GM12878 (cell line): ENCODE data around the gene EDN2. TPM values are rescaled to one million over a fixed set of nuclear protein-coding genes. Genes with fewer than 3 reads are reported as not detected.

Experiments
- ATAC-seq: fragments of 200-7000 bp; cut with Tn5 transposase; 3 replicates; pipeline ENCODE4 v1.9.1; 2020; ENCODE audit warnings: mild to moderate bottlenecking, moderate library complexity
- BruUV-seq: library from RNA; stranded (reverse); fragments of 400-500 nt; replicated peaks from 2 replicates; lab custom pipeline; 2021; lab: Mats Ljungman, UMichigan
- CTCF ChIA-PET: fragments of 300-600 bp; sonication (Branson Sonifier 250); formaldehyde crosslinking; extraction: SDS; loops from one replicate; lab custom pipeline; 2021; ENCODE audit warnings: inconsistent platforms; lab: Yijun Ruan, JAX
- POLR2A ChIA-PET: fragments of 350-600 bp; formaldehyde crosslinking; extraction: SDS; loops from one replicate; lab custom pipeline; 2021; ENCODE audit warnings: inconsistent platforms; lab: Charles Lee
- RAD21 ChIA-PET: fragments of 300-600 bp; sonication (Branson Sonifier 250); formaldehyde crosslinking; loops from one replicate; lab custom pipeline; 2023; ENCODE audit warnings: antibody characterized with exemption; ENCODE audit not compliant: unreplicated experiment; lab: Charles Lee
- SMC1A ChIA-PET: fragments of 300-600 bp; sonication (Branson Sonifier 250); formaldehyde crosslinking; loops from one replicate; lab custom pipeline; 2023; ENCODE audit not compliant: unreplicated experiment, uncharacterized antibody; lab: Charles Lee
- DNase-seq: peaks from one replicate; pipeline ENCODE4 v3.0.0-alpha.2; 2011; ENCODE audit warnings: low read depth, low spot score
- FAIRE-seq: peaks from 3 replicates; lab custom pipeline; 2011; peaks lifted over from hg19 to GRCh38; lab: Jason Lieb, UNC
- H2AFZ ChIP-seq: 2 replicates; pipeline ENCODE4 v1.6.0; 2011; ENCODE audit warnings: low read depth, low read length, control low read depth; ENCODE audit not compliant: control insufficient read depth
- H3K27ac ChIP-seq: 2 replicates; pipeline ENCODE4 v1.5.1; 2011; ENCODE audit warnings: control low read depth; ENCODE audit not compliant: control insufficient read depth, insufficient read depth
- H3K27me3 ChIP-seq, 2 experiments: replicated peaks in 1 of 2; 2 replicates each; pipeline versions ENCODE4 v1.6.0 to v1.6.1; 2011; ENCODE audit warnings: low read length in 1 of 2; ENCODE audit not compliant: control insufficient read depth in 2 of 2, insufficient read depth in 2 of 2
- H3K36me3 ChIP-seq, 2 experiments: 2 replicates each; pipeline ENCODE4 v1.5.1; 2011; ENCODE audit warnings: low read length in 1 of 2; ENCODE audit not compliant: control insufficient read depth in 2 of 2, insufficient read depth in 2 of 2
- H3K4me1 ChIP-seq: 2 replicates; pipeline ENCODE4 v1.6.1; 2011; ENCODE audit warnings: mild to moderate bottlenecking, low read length, moderate library complexity, mixed read lengths; ENCODE audit not compliant: control insufficient read depth, insufficient read depth
- H3K4me2 ChIP-seq: 2 replicates; pipeline ENCODE4 v1.6.0; 2011; ENCODE audit warnings: control low read depth; ENCODE audit not compliant: control insufficient read depth, insufficient read depth
- H3K4me3 ChIP-seq: fragments of 200-600 bp; sonication (generic); 2 replicates; pipeline ENCODE4 v1.5.1; 2016
- H3K79me2 ChIP-seq: 2 replicates; pipeline ENCODE4 v1.6.0; 2011; ENCODE audit warnings: low read length; ENCODE audit not compliant: control insufficient read depth, insufficient read depth
- H3K9ac ChIP-seq: 2 replicates; pipeline ENCODE4 v1.8.0; 2011; ENCODE audit warnings: low read length, control low read depth, mixed read lengths; ENCODE audit not compliant: control insufficient read depth, insufficient read depth
- H3K9me3 ChIP-seq: replicated peaks from 3 replicates; pipeline ENCODE4 v1.5.1; 2011; ENCODE audit warnings: mild to moderate bottlenecking, low read length; ENCODE audit not compliant: control insufficient read depth, insufficient read depth
- H4K20me1 ChIP-seq: 2 replicates; pipeline ENCODE4 v1.6.0; 2011; ENCODE audit not compliant: control insufficient read depth, insufficient read depth
- BMI1 ChIP-seq: fragments of 450-650 bp; IDR thresholded peaks from 2 replicates; pipeline ENCODE4 v1.6.1; 2016; ENCODE audit warnings: mild to moderate bottlenecking, moderate library complexity, borderline replicate concordance
- E4F1 ChIP-seq: fragments of 450-650 bp; IDR thresholded peaks from 2 replicates; pipeline ENCODE4 v1.6.1; 2018; ENCODE audit warnings: borderline replicate concordance, mild to moderate bottlenecking; ENCODE audit not compliant: partially characterized antibody
- FOXK2 ChIP-seq: fragments of 450-650 bp; IDR thresholded peaks from 2 replicates; pipeline ENCODE4 v1.6.1; 2017; ENCODE audit warnings: mild to moderate bottlenecking, moderate library complexity
- GABPA ChIP-seq: IDR thresholded peaks from 2 replicates; pipeline ENCODE4 v1.6.1; 2014; ENCODE audit warnings: antibody characterized with exemption, low read depth, mild to moderate bottlenecking, inconsistent platforms
- HCFC1 ChIP-seq: fragments of 150-350 bp; IDR thresholded peaks from 2 replicates; pipeline ENCODE4 v1.6.1; 2014; ENCODE audit warnings: low read length
- IRF4 ChIP-seq: IDR thresholded peaks from 2 replicates; pipeline ENCODE4 v1.6.1; 2011; ENCODE audit warnings: low read depth, low read length
- MTA2 ChIP-seq: fragments of 450-650 bp; IDR thresholded peaks from 2 replicates; pipeline ENCODE4 v1.6.1; 2016; ENCODE audit warnings: low read depth, mild to moderate bottlenecking, moderate library complexity
- MYC ChIP-seq: IDR thresholded peaks from 2 replicates; pipeline ENCODE4 v1.6.1; 2011; ENCODE audit warnings: mild to moderate bottlenecking, low read length, moderate library complexity, inconsistent platforms; ENCODE audit not compliant: insufficient read depth, insufficient replicate concordance, insufficient read length, severe bottlenecking
- NR2C1 ChIP-seq: fragments of 450-650 bp; IDR thresholded peaks from 2 replicates; pipeline ENCODE4 v1.6.1; 2017; ENCODE audit warnings: antibody characterized with exemption, mild to moderate bottlenecking, moderate library complexity
- NR2F1 ChIP-seq: fragments of 450-650 bp; conservative IDR thresholded peaks from 2 replicates; pipeline ENCODE4 v1.6.1; 2017; ENCODE audit warnings: mild to moderate bottlenecking
- RBBP5 ChIP-seq: fragments of 200-600 bp; sonication (generic); conservative IDR thresholded peaks from 2 replicates; pipeline ENCODE4 v1.6.1; 2016
- RELA ChIP-seq: fragments of 450-650 bp; IDR thresholded peaks from 2 replicates; pipeline ENCODE4 v1.8.0; 2014; ENCODE audit warnings: borderline replicate concordance; ENCODE audit not compliant: partially characterized antibody
- RUNX3 ChIP-seq: IDR thresholded peaks from 2 replicates; pipeline ENCODE4 v1.6.1; 2012; ENCODE audit warnings: low read length, inconsistent platforms
- SP1 ChIP-seq: IDR thresholded peaks from one replicate; pipeline ENCODE4 v1.6.1; 2011; ENCODE audit warnings: low read depth, low read length
- SPI1 ChIP-seq: IDR thresholded peaks from 2 replicates; pipeline ENCODE4 v1.6.1; 2011; ENCODE audit warnings: low read depth, mild to moderate bottlenecking, low read length, moderate library complexity, borderline replicate concordance; ENCODE audit not compliant: insufficient read depth
- TBL1XR1 ChIP-seq: IDR thresholded peaks from 2 replicates; pipeline ENCODE4 v1.6.1; 2012; ENCODE audit warnings: low read depth, low read length, improper control_type of control experiment
- TCF12 ChIP-seq: IDR thresholded peaks from 2 replicates; pipeline ENCODE4 v1.6.1; 2011; ENCODE audit warnings: low read depth, mild to moderate bottlenecking, low read length
- ZNF384 ChIP-seq: IDR thresholded peaks from 2 replicates; pipeline ENCODE4 v1.6.1; 2012; ENCODE audit warnings: low read depth, mild to moderate bottlenecking, low read length, improper control_type of control experiment, borderline replicate concordance
- ZNF622 ChIP-seq: fragments of 450-650 bp; IDR thresholded peaks from 2 replicates; pipeline ENCODE4 v1.6.1; 2017; ENCODE audit warnings: mild to moderate bottlenecking, inconsistent platforms
- WGBS: methylation state at CpG from one replicate; pipeline ENCODE4 v1.1.6; 2016; ENCODE audit warnings: low lambda C conversion rate; ENCODE audit not compliant: insufficient replicate concordance, insufficient coverage; ENCODE audit errors: missing lambda C conversion rate; 5-methylcytosine and 5-hydroxymethylcytosine counted together
- in situ Hi-C: fragments of 300-500 bp; cut with MboI; formaldehyde crosslinking; loops from 9 replicates; pipeline ENCODE4 v1.14.3; 2018; ENCODE audit warnings: mixed read lengths
- intact Hi-C: fragments of 100-400 bp; cut with micrococcal nuclease; formaldehyde crosslinking; loops from one replicate; pipeline ENCODE4 v1.14.2; 2022; ENCODE audit not compliant: unreplicated experiment
- polyA plus RNA-seq, 11 experiments: library from polyadenylated mRNA; depleted of rRNA in 4 of 11; unstranded in 6 of 11; stranded (reverse) in 5 of 11; fragments of >200 nt; fragmentation: Nextera tagmentation in 4 of 11; fragmentation: Illumina TruSeq in 1 of 11; extraction: Ambion mirVana in 4 of 11; extraction: Trizol in 1 of 11; gene quantifications; 1 replicate in 1 of 11; 2 replicates in 10 of 11; pipeline versions ENCODE4 v1.2.1 to v1.2.3, GENCODE V29; 2011 to 2016; ENCODE audit warnings: inconsistent platforms in 2 of 11, missing spikeins in 2 of 11, low read depth in 1 of 11
- total RNA-seq, 4 experiments: library from RNA; depleted of rRNA in 3 of 4; stranded (reverse); fragments of >200 nt in 3 of 4; fragmentation: Illumina TruSeq in 1 of 4; extraction: Trizol in 1 of 4; gene quantifications; 2 replicates each; pipeline versions ENCODE4 v1.2.1 to v1.2.3, GENCODE V29; 2013 to 2021
- TF ChIP-seq, protein P1 (sequence below): IDR thresholded peaks from 2 replicates; pipeline ENCODE4 v1.6.1; 2012; ENCODE audit warnings: low read depth, low read length, improper control_type of control experiment

EDN2 gene
- total and polyA plus RNA-seq, 10 of the 15 experiments (the other 5 are each of a cell fraction or from before 2014, with no cell fraction given) = 0.11 to 1.5 (median 0.43) TPM; not detected in 1

DNA sequence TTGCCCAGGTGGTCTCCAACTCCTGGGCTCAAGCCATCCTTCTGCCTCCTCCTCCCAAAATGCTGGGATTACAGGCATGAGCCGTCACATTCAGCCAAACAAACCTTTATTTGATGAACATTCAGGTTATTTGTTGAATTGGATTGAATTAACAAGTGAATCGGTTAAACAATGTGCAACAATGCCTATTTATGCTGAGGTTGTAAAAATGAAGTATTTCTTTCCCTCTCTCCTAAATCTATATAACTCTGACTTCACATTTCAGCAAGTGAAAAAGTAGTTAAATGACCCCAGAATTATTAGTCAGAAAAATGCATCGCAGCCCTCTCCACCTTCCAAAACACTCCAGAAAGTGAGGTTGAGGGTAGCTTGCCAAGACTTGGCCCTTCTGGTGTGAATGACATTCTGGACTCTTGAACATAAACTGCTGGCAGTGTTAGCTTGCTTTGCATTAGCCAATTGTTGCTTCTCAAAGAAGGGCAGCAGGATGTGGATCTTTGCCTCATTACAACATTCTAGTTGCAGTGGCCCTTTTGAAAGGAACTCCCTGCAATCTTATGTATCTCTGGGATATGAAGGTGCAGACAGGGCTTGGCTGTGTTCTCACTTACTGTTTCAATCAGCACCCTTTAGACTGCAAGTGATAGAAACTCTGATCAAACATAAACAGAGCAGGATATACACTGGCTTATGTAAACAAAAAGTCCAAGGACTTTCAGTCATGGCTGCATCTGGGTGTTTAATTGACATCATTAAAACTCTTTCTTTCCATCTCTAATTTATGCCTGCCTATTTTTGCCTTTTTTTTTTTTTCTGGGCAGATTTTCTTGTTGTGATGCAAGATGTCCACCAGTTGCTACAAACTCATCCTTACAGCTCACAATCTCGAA lies 22.4 kb downstream of the EDN2 start:
- no peaks in the 10 kb centered on the region for H3K9me3 ChIP-seq

More for the DNA sequence above, 22.4 kb downstream of the EDN2 start:
- Histone ChIP-seq H4K20me1 (no peaks in the 10 kb centered on the region), H3K4me1 (no peaks in the 10 kb centered on the region), H3K27me3 (peaks cover 0 to 3% of the 10 kb centered on the region in 2 experiments; a peak in 3 of 4 replicates), H3K27ac (no peak overlapping the region), H3K4me3 (no peak overlapping the region), H2AFZ (no peak overlapping the region), H3K36me3 (no peaks in the 10 kb centered on the region), H3K4me2 (no peak overlapping the region), H3K79me2 (no peaks in the 10 kb centered on the region), H3K9ac (no peak overlapping the region)
- 24% methylated on average over 4 of the region's 4 CpGs for WGBS
- CTCF ChIA-PET = interaction anchor here (1.0 to 1.4 kb wide), 2 partner anchors 14 to 18 kb away, joined by 3 read pairs; no protein-coding TSS in a partner anchor
- SMC1A ChIA-PET = interaction anchor here (1.5 kb wide), 1 partner anchor 19 kb away, joined by 3 read pairs; no protein-coding TSS in a partner anchor
- FAIRE-seq = peak; percentile 31
- TF ChIP-seq, protein P1, sequence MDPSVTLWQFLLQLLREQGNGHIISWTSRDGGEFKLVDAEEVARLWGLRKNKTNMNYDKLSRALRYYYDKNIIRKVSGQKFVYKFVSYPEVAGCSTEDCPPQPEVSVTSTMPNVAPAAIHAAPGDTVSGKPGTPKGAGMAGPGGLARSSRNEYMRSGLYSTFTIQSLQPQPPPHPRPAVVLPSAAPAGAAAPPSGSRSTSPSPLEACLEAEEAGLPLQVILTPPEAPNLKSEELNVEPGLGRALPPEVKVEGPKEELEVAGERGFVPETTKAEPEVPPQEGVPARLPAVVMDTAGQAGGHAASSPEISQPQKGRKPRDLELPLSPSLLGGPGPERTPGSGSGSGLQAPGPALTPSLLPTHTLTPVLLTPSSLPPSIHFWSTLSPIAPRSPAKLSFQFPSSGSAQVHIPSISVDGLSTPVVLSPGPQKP = no peak
- TF ChIP-seq MTA2 (no peak), SPI1 (no peak), RUNX3 (no peak), FOXK2 (no peak), NR2F1 (no peak), TCF12 (no peak), SP1 (no peak), TBL1XR1 (no peak), E4F1 (no peak), IRF4 (no peak), HCFC1 (no peak), GABPA (no peak), RBBP5 (no peak), NR2C1 (no peak), MYC (no peak), ZNF384 (no peak), RELA (no peak), ZNF622 (no peak), BMI1 (no peak)
- RAD21 ChIA-PET = no interaction called here
- intact Hi-C loops (no loop called here), in situ Hi-C loops (no loop called here)
- no peak for DNase-seq
- POLR2A ChIA-PET = no interaction called here
- no TSS peak for BruUV-seq
- ATAC-seq = no peak
